Liver (tissue), 9 donors: ENCODE results near the gene PAX7. TPM values are rescaled to one million over a fixed set of nuclear protein-coding genes. Genes with fewer than 3 reads are reported as not detected.

Experiments
- DNase-seq: peaks from one replicate; pipeline ENCODE4 v3.0.0-alpha.2; 2017; ENCODE audit warnings: low spot score
- H3K27ac ChIP-seq, 2 donors: one replicate each; pipeline ENCODE4 v1.7.0; 2013; ENCODE audit warnings: inconsistent platforms in 2 of 2, low read length in 2 of 2, control low read depth in 1 of 2, low read depth in 1 of 2, mild to moderate bottlenecking in 1 of 2
- H3K27me3 ChIP-seq, 4 donors: one replicate each; pipeline versions ENCODE4 v1.6.1 to v1.7.0; 2013; ENCODE audit warnings: low read length in 3 of 4, inconsistent platforms in 1 of 4, mild to moderate bottlenecking in 1 of 4, moderate library complexity in 1 of 4; ENCODE audit not compliant: control insufficient read depth in 4 of 4, insufficient read depth in 4 of 4
- H3K36me3 ChIP-seq, 4 donors: one replicate each; pipeline versions ENCODE4 v1.6.1 to v1.7.0; 2013; ENCODE audit warnings: low read length in 3 of 4, mild to moderate bottlenecking in 3 of 4, low read depth in 1 of 4, moderate library complexity in 1 of 4; ENCODE audit not compliant: control insufficient read depth in 4 of 4, insufficient read depth in 3 of 4
- H3K4me1 ChIP-seq, 4 donors: one replicate each; pipeline versions ENCODE4 v1.6.1 to v1.7.0; 2013; ENCODE audit warnings: low read length in 3 of 4, mild to moderate bottlenecking in 3 of 4, moderate library complexity in 1 of 4; ENCODE audit not compliant: control insufficient read depth in 4 of 4, insufficient read depth in 4 of 4
- H3K4me3 ChIP-seq, 3 donors: one replicate each; pipeline versions ENCODE4 v1.6.1 to v1.7.0; 2013; ENCODE audit warnings: low read length in 3 of 3, control low read depth in 1 of 3, low read depth in 1 of 3, mild to moderate bottlenecking in 1 of 3
- H3K9ac ChIP-seq, 2 donors: one replicate each; pipeline ENCODE4 v1.7.0; 2013; ENCODE audit warnings: low read length in 2 of 2, mild to moderate bottlenecking in 2 of 2, moderate library complexity in 2 of 2, control low read depth in 1 of 2, low read depth in 1 of 2
- H3K9me3 ChIP-seq, 4 donors: one replicate each; pipeline versions ENCODE4 v1.6.1 to v1.7.0; 2013; ENCODE audit warnings: low read length in 3 of 4; ENCODE audit not compliant: control insufficient read depth in 4 of 4
- ATF3 ChIP-seq: IDR thresholded peaks from 2 replicates; pipeline ENCODE4 v1.6.1; 2016; ENCODE audit warnings: antibody characterized with exemption
- CTCF ChIP-seq: fragments of 150-350 bp; IDR thresholded peaks from 2 replicates; pipeline ENCODE4 v1.5.1; 2017; ENCODE audit warnings: improper control_type of control experiment, low read depth, low read length; ENCODE audit not compliant: missing input control
- FOXA1 ChIP-seq: IDR thresholded peaks from 2 replicates; pipeline ENCODE4 v1.6.1; 2016; ENCODE audit warnings: antibody characterized with exemption
- FOXA2 ChIP-seq: IDR thresholded peaks from 2 replicates; pipeline ENCODE4 v1.6.1; 2016; ENCODE audit warnings: antibody characterized with exemption
- GABPA ChIP-seq, 2 donors: IDR thresholded peaks in 1 of 2; conservative IDR thresholded peaks in 1 of 2; 2 replicates each; pipeline ENCODE4 v1.6.1; 2016; ENCODE audit warnings: antibody characterized with exemption in 2 of 2, mild to moderate bottlenecking in 1 of 2, moderate library complexity in 1 of 2
- HNF4A ChIP-seq, 2 donors: conservative IDR thresholded peaks; 2 replicates each; pipeline ENCODE4 v1.6.1; 2016; ENCODE audit warnings: antibody characterized with exemption in 2 of 2, mild to moderate bottlenecking in 2 of 2
- HNF4G ChIP-seq: IDR thresholded peaks from 2 replicates; pipeline ENCODE4 v1.6.1; 2016; ENCODE audit warnings: antibody characterized with exemption
- JUND ChIP-seq, 2 donors: IDR thresholded peaks; 2 replicates each; pipeline ENCODE4 v1.6.1; 2016; ENCODE audit warnings: antibody characterized with exemption in 2 of 2
- NR2F2 ChIP-seq: IDR thresholded peaks from 2 replicates; pipeline ENCODE4 v1.6.1; 2016; ENCODE audit warnings: antibody characterized with exemption
- RAD21 ChIP-seq, 2 donors: IDR thresholded peaks; 2 replicates each; pipeline ENCODE4 v1.6.1; 2016; ENCODE audit warnings: antibody characterized with exemption in 2 of 2, mild to moderate bottlenecking in 2 of 2
- REST ChIP-seq: IDR thresholded peaks from 2 replicates; pipeline ENCODE4 v1.6.1; 2016; ENCODE audit warnings: antibody characterized with exemption, mild to moderate bottlenecking
- SP1 ChIP-seq: IDR thresholded peaks from 2 replicates; pipeline ENCODE4 v1.6.1; 2018; ENCODE audit warnings: antibody characterized with exemption, mild to moderate bottlenecking
- TAF1 ChIP-seq: conservative IDR thresholded peaks from 2 replicates; pipeline ENCODE4 v1.6.1; 2016; ENCODE audit warnings: antibody characterized with exemption, mild to moderate bottlenecking
- YY1 ChIP-seq: IDR thresholded peaks from 2 replicates; pipeline ENCODE4 v1.6.1; 2016; ENCODE audit warnings: antibody characterized with exemption, mild to moderate bottlenecking
- ZBTB33 ChIP-seq: IDR thresholded peaks from 2 replicates; pipeline ENCODE4 v1.6.1; 2016; ENCODE audit warnings: antibody characterized with exemption
- WGBS: extraction: QIAGEN DNeasy Blood & Tissue Kit; methylation state at CpG from one replicate; pipeline ENCODE4 v1.1.7; 2013; 5-methylcytosine and 5-hydroxymethylcytosine counted together
- polyA plus RNA-seq, 2 donors: library from polyadenylated mRNA; stranded (reverse) in 1 of 2; unstranded in 1 of 2; fragments of 200-250 nt in 1 of 2; fragments of >200 nt in 1 of 2; fragmentation: Nextera tagmentation in 1 of 2; extraction: Ambion mirVana in 1 of 2; gene quantifications; one replicate each; pipeline versions ENCODE4 v1.2.1 to v1.2.3, GENCODE V29; 2013 to 2015
- total RNA-seq, 2 donors: library from RNA; depleted of rRNA; stranded (reverse); fragments of >200 nt; gene quantifications; one replicate each; pipeline ENCODE4 v1.2.3, GENCODE V29; 2014
- TF ChIP-seq, protein P1 (sequence below): IDR thresholded peaks from 2 replicates; pipeline ENCODE4 v1.6.1; 2016; ENCODE audit warnings: antibody characterized with exemption
- donor health status: healthy.
- donor health status: healthy.
- donor health status: healthy.
- donor health status: healthy.
- donor health status: healthy.

Gene PAX7
- total and polyA plus RNA-seq, 4 donors: not detected

DNA sequence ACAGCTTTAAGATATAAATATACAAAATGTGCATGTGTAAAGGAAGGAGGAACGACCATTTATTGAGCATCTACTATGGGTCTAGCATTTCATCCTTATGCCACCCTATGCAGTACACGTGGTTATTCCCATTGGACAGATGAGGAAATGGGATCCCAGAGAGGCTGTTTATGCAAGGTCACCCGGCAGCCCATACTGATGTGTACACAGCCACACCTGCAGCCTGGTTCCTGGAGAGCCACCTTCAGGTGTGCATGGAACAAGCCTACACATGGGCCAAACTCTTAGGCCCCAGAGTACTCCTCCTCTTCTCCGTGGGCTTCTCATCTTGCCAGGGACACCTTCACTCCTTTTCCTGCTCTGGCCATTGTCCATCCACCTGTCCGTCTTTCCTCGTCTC lies 108.8 kb downstream of the PAX7 start:
- no peaks in the 10 kb centered on the region for H3K36me3 ChIP-seq
- no peak overlapping the region for H3K27ac ChIP-seq
- no peaks in the 10 kb centered on the region for H3K9me3 ChIP-seq
- WGBS: 61% methylated on average over 6 of the region's 6 CpGs
- no peaks in the 10 kb centered on the region for H3K4me1 ChIP-seq
- no peak overlapping the region for H3K4me3 ChIP-seq
- TF ChIP-seq FOXA1: no peak
- no peak for TF ChIP-seq YY1
- TF ChIP-seq ATF3: no peak
- no peak for TF ChIP-seq SP1
- no peak for TF ChIP-seq HNF4A (conservative IDR thresholded peaks at IDR 0.05)
- TF ChIP-seq, protein P1, sequence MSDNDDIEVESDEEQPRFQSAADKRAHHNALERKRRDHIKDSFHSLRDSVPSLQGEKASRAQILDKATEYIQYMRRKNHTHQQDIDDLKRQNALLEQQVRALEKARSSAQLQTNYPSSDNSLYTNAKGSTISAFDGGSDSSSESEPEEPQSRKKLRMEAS: no peak
- no peak for TF ChIP-seq FOXA2
- H3K27me3 ChIP-seq: peaks cover 0 to 7% (median 0%) of the 10 kb centered on the region in 4 donors
- H3K9ac ChIP-seq: no peak overlapping the region
- no peak for DNase-seq

DNA sequence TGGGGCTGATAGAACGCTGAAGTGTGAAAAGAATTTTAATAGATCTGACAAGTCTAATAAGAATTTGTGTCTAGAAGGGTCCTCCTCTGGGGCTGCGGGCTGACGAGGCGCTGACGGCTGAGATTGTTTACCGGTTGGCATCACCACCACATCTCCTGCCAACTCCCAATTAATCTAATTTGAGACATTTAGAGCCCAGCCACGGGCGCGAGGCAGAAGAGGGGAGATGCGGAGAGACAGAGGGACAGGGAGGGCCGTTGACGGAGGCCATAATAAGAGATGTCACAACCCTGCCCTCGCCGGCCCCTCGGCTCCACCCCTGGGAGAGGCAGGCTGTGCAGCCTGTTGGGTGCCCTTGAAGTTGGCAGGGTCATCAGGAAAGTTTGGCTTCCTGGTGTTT lies 109.3 kb downstream of the PAX7 start:
- DNase-seq: no peak
- Histone ChIP-seq H3K9ac (no peak overlapping the region), H3K27me3 (peaks cover 0 to 7% (median 0%) of the 10 kb centered on the region in 4 donors), H3K27ac (no peak overlapping the region), H3K36me3 (no peaks in the 10 kb centered on the region), H3K9me3 (no peaks in the 10 kb centered on the region), H3K4me1 (no peaks in the 10 kb centered on the region), H3K4me3 (no peak overlapping the region)
- WGBS: 79% methylated on average over 15 of the region's 15 CpGs
- TF ChIP-seq HNF4G (no peak), GABPA (IDR thresholded peaks at IDR 0.05 in 1 of 2, conservative IDR thresholded peaks at IDR 0.05 in 1 of 2) (no peak)

DNA sequence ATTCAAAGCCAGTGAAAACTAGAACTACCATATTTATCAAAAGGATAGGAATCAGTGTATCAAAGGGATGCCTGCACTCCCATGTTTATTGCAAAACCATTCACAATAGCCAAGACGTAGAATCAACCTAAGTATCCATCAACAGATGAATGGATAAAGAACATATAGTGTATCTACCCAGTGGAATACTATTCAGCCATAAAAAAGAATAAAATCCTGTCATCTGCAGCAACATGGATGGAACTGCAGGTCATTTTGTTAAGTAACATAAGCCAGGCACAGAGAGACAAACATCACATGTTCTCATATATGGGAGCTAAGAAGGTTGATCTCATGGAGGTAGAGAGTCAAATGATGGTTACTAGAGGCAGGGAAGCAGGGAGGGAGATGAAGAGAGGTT lies 110.0 kb downstream of the PAX7 start:
- TF ChIP-seq JUND (IDR thresholded peaks at IDR 0.05) (no peak), RAD21 (IDR thresholded peaks at IDR 0.05) (no peak)
- TF ChIP-seq, protein P1: no peak
- Histone ChIP-seq H3K4me1 (no peaks in the 10 kb centered on the region), H3K9ac (no peak overlapping the region), H3K9me3 (no peaks in the 10 kb centered on the region), H3K27me3 (peaks cover 0 to 7% (median 0%) of the 10 kb centered on the region in 4 donors), H3K4me3 (no peak overlapping the region), H3K27ac (no peak overlapping the region), H3K36me3 (no peaks in the 10 kb centered on the region)
- 75% methylated on average over 1 of the region's 1 CpG for WGBS
- DNase-seq: no peak

- Histone ChIP-seq H3K4me1 (no peaks in the 10 kb centered on the region), H3K4me3 (no peak overlapping the region), H3K36me3 (no peaks in the 10 kb centered on the region), H3K27ac (no peak overlapping the region), H3K9me3 (no peaks in the 10 kb centered on the region), H3K27me3 (peaks cover 0 to 10% (median 0%) of the 10 kb centered on the region in 4 donors), H3K9ac (no peak overlapping the region)
- DNase-seq: no peak
- WGBS: 39% methylated on average over 7 of the region's 7 CpGs
- no peak for TF ChIP-seq TAF1
- no peak for TF ChIP-seq HNF4G
- TF ChIP-seq YY1: no peak
- TF ChIP-seq, protein P1: no peak
- TF ChIP-seq REST: no peak
- TF ChIP-seq FOXA2: no peak
- no peak for TF ChIP-seq CTCF
- no peak for TF ChIP-seq FOXA1
- no peak for TF ChIP-seq RAD21 (IDR thresholded peaks at IDR 0.05)
- no peak for TF ChIP-seq ZBTB33
- TF ChIP-seq JUND (IDR thresholded peaks at IDR 0.05): no peak
- TF ChIP-seq NR2F2: no peak
Observed at GRCh38 chr1:18743233-18743632, 112.6 kb downstream of the PAX7 start.
